NCI-H510A (cell line): ENCODE measurements around the gene CALML3.
"Not testable (repeated sequence)": the region's sequence is repeated elsewhere in the genome, so short reads cannot be mapped to it uniquely, and the experiment has no call there.

ENCODE experiments used
- DNase-seq: peaks from one replicate; lab custom pipeline; 2025; lab: John Stamatoyannopoulos, UW

Gene CALML3

DNA sequence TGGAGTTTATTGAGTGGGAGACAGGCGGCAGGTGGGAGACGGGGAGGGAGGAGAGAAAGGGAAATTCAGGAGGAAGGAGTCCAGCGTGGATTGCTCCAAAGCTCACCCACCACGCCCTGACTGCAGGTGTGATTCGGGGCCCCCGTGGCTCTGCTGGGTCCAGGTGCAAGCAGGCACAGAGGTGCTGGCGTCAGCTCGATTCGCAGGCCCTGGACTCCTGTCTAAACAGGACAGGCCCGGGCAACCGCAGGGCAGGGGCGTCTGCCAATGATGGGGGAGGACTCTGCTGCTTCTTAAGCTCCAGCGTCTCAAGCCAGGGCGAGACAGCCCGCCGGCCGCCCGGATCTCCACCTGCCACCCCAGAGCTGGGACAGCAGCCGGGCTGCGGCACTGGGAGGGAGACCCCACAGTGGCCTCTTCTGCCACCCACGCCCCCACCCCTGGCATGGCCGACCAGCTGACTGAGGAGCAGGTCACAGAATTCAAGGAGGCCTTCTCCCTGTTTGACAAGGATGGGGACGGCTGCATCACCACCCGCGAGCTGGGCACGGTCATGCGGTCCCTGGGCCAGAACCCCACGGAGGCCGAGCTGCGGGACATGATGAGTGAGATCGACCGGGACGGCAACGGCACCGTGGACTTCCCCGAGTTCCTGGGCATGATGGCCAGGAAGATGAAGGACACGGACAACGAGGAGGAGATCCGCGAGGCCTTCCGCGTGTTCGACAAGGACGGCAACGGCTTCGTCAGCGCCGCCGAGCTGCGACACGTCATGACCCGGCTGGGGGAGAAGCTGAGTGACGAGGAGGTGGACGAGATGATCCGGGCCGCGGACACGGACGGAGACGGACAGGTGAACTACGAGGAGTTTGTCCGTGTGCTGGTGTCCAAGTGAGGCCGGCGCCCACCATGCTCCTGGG, at the start of gene CALML3:
TSS of gene CALML3 (plus strand) at position 321 of the 920 bp plus-strand sequence. CDS start at position 446, 125 bp downstream.
- DNase-seq = peak; percentile 59

DNA sequence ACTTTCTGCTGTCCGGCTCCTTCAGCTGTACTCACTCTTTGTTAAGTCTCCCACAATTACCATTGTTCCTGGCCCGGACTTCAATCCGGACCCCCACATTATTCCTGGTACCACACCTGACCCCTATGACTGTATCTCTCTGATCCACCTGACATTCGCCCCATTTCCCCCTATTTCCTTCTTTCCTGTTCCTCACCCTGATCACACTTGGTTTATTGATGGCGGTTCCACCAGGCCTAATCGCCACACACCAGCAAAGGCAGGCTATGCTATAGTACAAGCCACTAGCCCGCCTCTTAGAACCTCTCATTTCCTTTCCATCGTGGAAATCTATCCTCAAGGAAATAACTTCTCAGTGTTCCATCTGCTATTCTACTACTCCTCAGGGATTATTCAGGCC, 49.7 kb upstream of the CALML3 start:
- not testable (repeated sequence) for DNase-seq

DNA sequence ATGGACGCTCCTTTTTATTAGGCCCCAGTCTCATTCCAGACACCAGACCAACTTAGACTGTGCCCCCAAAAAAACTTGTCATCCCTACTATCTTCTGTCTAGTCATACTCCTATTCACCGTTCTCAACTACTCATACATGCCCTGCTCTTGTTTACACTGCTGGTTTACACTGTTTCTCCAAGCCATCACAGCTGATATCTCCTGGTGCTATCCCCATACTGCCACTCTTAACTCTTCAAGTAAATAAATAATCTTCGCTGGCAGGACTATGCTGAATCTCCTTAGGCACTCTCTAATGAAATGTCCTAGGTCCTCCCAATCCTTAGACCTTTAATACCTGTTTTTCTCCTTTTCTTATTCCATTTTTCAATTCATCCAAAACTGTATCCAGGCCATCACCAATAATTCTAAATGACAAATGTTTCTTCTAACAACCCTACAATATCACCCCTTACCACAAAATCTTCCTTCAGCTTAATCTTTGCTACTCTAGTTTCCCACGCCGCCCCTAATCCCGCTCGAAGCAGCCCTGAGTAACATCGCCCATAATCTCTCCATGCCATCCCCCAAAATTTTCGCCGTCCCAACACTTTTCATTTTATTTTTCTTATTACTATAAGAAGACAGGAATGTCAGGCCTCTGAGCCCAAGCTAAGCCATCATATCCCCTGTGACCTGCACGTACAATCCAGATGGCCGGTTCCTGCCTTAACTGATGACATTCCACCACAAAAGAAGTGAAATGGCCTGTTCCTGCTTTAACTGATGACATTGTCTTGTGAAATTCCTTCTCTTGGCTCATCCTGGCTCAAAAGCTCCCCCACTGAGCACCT, 48.6 kb upstream of the CALML3 start:
- not testable (repeated sequence) for DNase-seq

DNA sequence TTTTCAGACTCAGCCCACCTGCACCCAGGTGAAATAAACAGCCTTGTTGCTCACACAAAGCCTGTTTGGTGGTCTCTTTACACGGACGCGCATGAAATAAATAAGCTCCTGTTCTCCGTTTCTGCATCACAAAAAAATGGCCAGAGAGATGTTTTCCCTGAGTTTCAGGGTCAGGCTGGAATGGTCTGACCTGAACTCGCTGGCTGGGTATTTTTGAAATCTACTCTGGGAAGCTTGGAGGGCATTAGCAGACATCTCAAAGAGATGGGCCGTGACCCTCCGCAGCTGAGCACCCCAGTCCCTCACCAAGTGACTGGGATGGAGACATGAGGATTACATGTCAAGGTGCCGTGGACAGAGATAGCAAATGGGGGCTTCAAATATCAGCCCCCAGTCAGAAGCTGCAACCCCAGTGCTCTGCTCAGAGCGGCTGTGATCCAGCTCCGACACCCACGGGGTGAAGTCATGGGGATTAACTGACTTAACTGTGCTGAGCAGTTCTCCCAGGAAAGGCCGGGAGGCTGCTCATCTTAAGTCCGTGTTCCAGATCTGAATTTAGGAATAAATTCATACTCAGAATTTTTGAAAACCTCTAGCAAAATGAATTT, 47.7 kb upstream of the CALML3 start:
- DNase-seq = no peak

DNA sequence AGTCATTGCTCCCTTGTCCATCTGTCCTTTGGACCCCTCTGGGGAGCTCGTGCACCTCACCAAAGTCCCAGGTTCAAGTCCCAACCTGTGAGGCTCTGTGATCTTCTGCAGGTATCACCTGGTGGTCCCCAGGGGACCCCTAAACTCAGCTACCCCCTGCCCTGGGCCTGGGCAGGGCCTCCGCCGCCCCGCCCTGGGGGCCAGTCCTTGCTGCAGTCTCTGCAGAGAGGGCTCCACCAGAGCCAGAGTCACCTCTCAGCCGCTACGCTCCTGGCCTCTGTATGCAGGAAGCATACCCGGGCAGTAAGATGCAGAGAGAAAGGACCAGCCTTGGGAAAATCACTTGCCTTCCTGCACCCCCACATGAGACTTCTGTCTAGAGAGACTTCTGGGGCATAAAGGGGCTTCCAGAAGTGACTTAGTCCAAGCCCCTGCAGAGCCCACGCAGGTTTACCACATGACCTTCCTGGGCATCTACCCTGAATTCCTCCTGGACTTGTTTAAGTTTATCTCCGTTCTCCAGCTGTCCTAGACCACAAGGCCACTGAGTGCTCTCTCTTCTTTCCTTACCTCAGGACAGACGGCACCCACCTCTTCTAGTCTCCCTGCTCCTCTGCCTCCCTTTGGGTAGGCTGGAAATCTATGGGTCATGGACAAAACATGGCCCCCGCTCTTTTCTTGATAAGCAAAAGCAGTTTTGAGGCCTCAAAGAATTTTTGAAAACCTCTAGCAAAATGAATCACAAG, 46.6 kb upstream of the CALML3 start:
- no peak for DNase-seq

DNA sequence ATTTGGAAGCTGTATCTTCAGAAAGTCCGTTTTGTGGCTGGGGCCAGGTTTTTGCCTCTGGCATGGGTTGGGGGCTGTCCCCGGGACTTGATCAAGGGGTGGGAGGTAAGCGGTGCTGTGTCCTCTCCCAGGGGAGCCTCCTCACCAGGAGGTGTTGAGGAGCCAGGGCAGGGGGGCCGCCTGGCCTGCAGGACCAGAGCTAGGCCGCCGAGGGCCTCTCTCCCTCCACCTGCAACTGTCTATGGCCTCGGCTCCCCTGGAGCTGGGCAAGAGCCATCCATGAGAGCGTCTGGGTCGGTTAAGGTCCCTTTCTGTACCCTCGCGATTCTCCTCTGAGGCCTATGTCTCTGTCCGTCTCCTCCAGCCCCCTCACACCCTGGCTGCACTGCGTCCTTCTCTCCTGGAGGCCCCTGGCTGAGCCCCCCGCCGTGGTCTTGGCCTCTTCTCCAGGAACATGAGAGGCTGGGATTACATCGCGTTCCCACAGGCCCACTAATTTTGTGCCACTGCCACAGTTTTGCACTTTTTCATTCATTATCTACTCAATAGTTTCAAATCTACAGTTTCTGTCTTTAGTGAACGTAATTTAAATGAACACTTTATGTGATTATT, 46.0 kb upstream of the CALML3 start:
- DNase-seq = no peak

DNA sequence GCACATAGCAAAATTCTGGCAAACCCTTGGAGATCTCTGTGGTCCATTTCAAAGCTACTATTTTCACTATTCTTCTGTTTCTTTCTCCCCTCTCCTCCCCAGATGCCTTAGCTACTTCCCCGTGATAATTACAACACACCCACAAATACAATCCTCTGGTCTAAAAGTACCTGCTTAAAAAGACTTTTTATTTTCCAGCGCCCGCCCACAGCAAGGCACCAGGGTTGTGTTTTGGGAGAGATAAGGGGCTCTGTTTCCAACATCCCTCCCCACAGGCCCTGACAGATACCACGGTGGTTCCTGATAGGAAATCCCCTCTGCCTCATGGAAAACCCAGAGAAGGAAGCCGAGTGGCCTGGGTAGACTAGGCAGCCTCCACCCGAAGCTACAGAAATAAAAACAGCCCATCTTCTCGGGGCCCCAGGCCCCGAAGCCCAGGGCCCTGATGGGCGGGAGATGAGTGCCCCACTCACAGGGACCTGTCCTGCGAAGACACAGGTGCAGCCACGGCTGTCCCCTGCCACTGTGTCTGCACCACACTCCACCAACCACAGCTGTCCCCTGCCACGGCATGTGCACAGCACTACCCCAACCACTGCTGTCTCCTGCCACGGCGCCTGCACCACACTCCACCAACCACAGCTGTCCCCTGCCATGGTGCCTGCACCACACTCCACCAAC, 45.1 kb upstream of the CALML3 start:
- no peak for DNase-seq

DNA sequence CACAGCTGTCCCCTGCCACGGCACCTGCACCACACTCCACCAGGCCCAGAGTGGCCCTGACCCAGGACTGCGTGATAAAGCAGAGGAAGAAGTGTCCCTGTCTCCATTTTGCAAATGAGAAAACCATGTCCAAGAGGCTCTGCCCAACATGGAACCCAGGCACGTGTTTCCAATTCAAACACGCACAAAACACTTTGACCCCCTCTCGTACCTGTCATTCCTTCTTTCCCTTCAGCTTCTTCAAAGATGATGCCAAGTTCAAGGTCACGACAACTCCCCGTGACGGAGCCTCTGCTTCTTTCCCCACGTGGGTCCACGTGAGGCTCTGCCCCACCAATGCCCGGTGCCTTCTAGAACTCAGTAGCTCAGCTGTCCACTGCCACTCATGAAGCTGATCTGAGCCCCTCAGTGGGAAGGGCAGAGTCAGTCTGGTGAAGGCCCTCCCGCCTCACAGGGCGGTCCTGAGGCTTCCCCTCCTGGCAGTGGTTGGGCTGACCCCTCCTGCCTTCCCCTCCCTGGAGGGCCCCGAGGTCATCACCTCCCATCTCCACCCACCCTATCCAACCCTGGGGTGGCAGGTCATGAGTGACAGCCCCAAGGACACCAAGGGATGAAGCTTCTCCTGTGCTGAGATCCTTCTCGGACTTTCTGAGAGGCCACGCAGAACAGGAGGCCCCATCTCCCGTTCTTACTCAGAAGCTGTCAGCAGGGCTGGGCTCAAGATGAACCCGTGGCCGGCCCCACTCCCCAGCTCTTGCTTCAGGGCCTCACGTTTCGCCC, 44.4 kb upstream of the CALML3 start:
- no peak for DNase-seq

DNA sequence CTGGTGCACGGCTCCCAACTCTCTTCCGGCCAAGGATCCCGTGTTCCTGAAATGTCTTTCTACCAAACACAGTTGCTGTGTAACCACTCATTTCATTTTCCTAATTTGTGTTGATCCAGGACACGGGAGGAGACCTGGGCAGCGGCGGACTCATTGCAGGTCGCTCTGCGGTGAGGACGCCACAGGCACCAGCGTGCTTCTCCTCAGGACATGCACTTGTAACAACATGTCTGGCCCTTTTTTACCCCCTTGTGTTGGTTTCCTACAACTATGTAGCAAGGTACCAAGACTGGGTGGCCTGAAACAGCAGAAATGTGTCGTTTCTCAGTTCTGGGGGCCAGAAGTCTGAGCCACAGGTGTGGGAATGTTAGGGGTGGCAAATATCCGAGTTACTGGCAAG, 43.6 kb upstream of the CALML3 start:
- DNase-seq = no peak

DNA sequence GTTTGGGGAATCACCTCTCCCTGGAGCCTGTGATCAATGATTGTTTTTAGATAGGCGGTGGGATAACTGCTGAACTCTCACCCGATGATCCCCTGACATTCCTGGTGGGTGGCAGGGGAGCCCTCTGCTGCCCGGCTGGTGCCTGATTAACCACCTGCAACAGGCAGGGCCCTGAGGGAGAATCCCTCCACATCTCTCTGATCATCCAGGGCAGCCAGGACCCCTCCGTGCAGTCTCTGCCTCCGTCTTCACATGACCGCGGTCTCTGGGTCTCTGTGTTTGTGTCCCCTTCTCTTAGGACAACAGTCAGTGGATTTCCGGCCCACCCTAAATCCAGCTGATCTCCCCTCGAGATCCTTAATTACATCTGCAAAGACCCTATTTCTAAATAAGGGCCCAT, 42.7 kb upstream of the CALML3 start:
- DNase-seq = no peak

DNA sequence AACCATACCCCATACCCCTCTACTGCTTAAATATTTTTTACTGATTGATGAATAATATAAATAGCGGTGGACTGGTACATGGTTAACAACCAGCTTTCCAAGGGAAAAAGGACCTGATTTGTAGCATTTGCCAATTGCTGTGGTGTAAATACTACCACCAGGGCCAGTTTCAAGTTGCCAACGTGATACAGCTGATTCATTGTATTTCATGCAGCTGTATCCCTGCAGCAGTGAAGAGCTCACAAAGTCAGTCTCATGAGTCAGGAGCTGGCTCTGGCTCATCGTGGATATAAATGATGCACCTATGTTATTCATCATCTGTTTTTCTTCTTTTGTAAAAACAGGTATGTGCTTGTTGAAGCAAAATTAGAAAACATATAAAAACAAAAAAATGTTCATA, 40.6 kb upstream of the CALML3 start:
- DNase-seq = no peak

DNA sequence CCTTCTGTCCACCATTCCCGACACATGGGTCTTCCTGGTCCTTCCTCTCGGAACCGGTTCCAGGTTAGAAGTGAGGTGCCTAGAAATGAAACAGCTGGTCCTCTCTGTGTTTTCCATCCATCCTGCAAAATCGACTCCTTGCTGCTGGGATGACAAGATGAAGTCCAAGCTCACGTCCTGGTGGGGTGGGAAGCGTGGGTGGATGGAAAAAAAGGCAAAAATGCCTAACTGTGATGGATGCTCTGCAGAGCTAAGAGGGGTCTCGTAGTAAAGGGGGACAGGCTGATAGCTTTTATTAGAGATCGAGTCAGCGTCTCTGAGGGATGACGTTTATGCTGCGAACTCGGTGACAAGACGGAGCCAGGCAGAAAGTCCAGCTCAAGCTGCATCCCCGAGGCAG, 39.5 kb upstream of the CALML3 start:
- no peak for DNase-seq

DNA sequence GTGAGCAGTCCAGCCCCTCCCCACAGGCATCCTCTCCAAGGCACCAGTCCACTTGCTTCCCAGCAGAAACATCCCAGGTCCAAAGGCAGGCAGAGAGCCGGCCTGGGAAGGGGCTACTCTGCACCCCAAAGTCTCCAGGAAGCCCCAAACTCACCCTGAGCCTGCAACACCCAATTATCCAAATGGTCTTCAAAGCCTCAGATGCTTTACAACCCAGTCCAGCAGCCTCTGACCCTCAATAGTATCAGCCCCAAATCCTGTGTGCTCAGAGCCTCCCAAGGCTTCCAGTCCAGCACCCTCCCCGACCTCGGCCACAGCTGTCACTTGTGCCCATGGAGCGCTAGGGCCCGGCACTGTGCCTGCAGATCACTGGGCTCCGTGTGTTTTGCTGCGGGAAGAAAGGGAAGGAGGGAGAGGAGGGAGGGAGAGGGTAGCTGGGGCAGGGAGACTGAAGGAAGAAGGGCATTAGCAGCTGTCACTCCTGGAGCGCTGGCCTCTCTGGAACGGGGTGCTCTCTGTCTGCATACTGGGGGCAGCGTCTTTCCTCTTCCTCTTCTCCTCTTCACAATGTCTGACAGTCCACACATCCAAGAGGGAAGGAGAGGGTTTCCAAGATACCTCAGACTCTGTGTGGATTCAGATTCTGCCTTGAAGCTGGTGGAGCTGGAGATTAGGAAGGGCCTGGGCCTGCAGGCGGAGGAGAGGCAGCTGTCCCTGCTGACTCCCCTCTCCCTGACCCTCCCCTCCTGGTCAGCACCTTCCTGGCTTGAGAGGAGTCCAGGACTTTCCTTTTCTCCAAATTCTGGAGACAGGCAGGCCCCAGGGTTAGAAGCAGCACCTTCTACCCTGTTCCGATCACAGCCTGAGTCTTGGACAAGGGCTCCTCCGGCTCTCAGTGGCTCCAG, 38.6 kb upstream of the CALML3 start:
- DNase-seq = no peak

DNA sequence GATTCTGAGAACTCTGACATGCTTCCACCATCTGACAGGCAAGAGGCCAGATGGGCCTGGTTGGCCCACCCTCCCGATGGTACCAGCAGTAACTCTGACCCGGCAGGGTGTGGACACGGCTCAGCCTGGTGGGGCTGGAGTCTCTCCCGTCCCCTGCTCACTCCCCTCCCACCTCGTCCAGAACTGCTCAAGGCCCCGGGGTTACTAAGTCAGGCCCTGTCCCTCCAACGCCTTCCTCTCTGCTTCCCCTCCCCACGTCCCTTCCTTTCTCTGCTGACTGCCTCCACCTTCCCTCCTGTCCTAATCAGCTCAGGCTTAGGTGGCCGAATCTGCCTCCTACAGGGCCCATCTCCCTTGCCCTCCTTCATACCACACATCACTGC, 37.9 kb upstream of the CALML3 start:
- no peak for DNase-seq

DNA sequence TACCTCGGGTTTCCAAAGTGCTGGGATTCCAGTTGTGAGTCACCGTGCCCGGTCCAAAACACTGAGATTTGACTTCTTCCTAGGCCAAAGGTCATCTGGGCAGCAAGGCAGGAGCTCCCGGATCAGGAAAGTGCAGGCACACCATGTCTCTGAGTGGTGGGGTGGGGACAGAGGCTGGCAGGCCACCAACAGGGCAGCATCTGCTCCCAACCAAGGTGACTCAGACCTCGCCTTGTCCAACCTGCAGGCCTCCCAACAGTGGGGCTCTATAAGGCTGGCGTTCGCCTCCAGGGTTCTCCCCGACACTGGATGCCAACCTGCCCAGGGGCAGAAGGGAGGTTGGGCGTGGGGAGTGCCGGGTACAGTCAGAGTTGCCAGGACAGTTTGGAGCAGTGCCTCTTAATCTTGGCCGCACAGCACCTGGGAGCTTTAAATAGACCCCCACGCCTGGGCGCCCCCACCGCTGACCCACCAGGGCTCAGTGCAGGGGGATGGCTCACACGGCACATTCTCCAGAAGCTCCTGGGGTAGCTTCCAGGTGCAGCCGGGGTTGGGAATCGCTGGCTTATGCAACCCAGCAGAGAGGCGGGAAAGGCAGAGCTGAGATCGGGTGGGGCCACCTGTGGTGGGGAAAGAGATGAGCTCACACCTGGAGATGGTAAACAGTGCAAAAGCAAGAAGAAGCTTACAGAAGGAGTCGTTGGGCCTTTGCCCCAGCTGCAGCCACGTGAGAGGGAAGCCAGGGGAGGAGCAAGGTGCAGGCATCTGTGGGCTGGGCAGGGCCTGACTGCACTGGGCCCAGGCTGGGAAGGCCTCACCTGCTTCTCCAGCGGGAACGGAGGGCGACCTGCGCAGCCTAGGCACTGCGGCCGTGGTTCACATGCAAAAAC, 36.2 kb upstream of the CALML3 start:
- DNase-seq = peak; percentile 73

DNA sequence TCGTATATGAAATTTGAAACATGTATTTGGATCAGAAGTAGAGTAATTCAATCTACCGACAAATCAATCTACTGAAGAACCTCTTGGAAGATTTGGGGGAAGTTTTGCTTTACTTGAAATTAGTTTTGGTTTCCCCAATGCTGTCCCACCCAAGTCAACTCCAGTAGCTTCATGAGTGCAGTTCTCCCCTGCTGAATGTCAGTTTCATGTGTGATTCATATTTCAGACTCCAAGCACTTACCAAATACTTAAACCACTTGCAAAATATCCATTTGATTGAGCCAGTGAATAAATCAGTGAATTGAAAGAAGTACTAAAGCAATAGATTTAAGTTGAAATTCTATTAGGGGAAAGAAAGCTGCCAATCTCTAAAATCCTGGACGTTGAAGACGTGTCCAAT, 34.7 kb upstream of the CALML3 start:
- DNase-seq = no peak

DNA sequence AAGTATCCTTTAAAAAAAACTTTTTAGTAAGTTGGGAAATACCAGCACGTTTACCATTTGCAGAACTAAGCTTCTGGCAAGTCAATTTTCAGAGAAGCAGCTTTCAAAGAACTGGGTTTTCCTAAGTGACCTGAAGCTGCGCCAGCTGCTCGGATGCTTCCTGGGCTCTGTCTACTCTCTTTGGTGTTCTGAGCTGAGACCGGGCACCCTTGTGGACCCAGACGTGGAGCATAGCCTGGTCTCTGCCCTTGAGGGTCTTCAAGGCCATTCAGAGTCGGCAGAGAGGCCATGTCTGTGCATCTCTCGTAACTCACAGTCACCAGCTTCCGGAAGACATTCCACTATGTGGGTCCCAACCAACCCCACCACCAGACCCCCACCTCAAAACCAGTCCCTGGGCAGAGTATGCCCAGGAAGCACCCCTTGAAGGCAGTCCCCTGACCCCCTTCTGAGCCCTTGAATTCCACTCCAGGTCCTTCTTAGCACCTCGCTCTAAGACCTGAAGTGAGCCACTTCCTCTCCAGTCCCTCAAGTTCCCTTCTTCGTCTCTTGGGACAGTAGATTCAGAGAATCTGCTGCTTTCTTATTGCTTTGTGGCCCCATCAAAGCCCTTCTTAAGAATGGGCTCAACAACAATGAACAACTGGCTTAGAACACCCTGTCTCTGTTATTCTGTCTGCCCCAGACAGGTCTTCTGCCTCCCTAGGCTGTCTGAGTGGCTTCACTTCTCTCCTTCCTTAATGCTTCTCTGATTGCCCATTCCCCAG, 33.9 kb upstream of the CALML3 start:
- no peak for DNase-seq
